Vagina (tissue), 2 donors: ENCODE measurements around the gene MAPK6. TPM values are rescaled to one million over a fixed set of nuclear protein-coding genes. Genes with fewer than 3 reads are reported as not detected.
A peak's percentile ranks its signal among the peaks of the same experiment; 100 is the strongest.
"Not testable (repeated sequence)": the region's sequence is repeated elsewhere in the genome, so short reads cannot be mapped to it uniquely, and the experiment has no call there.

ENCODE experiments used
- DNase-seq, 2 donors: peaks; one replicate each; pipeline ENCODE4 v3.0.0-alpha.2; 2017; ENCODE audit errors: extremely low spot score in 2 of 2
- H3K27ac ChIP-seq: fragments of 200-600 bp; sonication (generic); one replicate; pipeline ENCODE4 v1.5.1; 2019
- H3K27me3 ChIP-seq: fragments of 200-600 bp; sonication (generic); one replicate; pipeline ENCODE4 v1.5.1; 2019
- H3K36me3 ChIP-seq, 2 donors: fragments of 200-600 bp; sonication (generic); one replicate each; pipeline ENCODE4 v1.5.1; 2017 to 2019
- H3K4me1 ChIP-seq: fragments of 200-600 bp; sonication (generic); one replicate; pipeline ENCODE4 v1.5.1; 2019
- H3K4me3 ChIP-seq, 2 donors: fragments of 200-600 bp; sonication (generic); 1 replicate in 1 of 2; 2 replicates in 1 of 2; pipeline ENCODE4 v1.5.1; 2016 to 2019
- H3K9me3 ChIP-seq: fragments of 200-600 bp; sonication (generic); one replicate; pipeline ENCODE4 v1.5.1; 2019
- CTCF ChIP-seq, 3 experiments: fragments of 450-650 bp in 2 of 3; fragments of 200-600 bp in 1 of 3; sonication (generic) in 1 of 3; IDR thresholded peaks; one replicate each; pipeline ENCODE4 v1.5.1; 2017 to 2019; ENCODE audit warnings: antibody characterized with exemption in 3 of 3, mild to moderate bottlenecking in 2 of 3, moderate library complexity in 2 of 3
- POLR2A ChIP-seq, 2 donors: fragments of 450-650 bp; IDR thresholded peaks; one replicate each; pipeline ENCODE4 v1.6.1; 2017; ENCODE audit warnings: antibody characterized with exemption in 2 of 2, mild to moderate bottlenecking in 2 of 2, moderate library complexity in 2 of 2
- POLR2AphosphoS5 ChIP-seq, 2 donors: sonication (generic); formaldehyde crosslinking; IDR thresholded peaks; one replicate each; pipeline ENCODE4 v1.9.0; 2017; ENCODE audit warnings: antibody characterized with exemption in 2 of 2, mild to moderate bottlenecking in 2 of 2, low read depth in 1 of 2; ENCODE audit not compliant: insufficient read depth in 1 of 2
- intact Hi-C: fragments of 100-400 bp; cut with DNase I; formaldehyde crosslinking; loops from one replicate; pipeline ENCODE4 v1.15.1; 2023
- total RNA-seq: library from RNA; depleted of rRNA; stranded (reverse); fragments of >200 nt; gene quantifications from one replicate; pipeline ENCODE4 v1.2.3, GENCODE V29; 2016

MAPK6 gene
- total RNA-seq, 1 donor from 2014 or later, result 41.0 TPM

- TF ChIP-seq CTCF (IDR thresholded peaks at IDR 0.05), result peak in 2 of 3 experiments; percentile 40 to 53
- no peak for TF ChIP-seq POLR2AphosphoS5 (IDR thresholded peaks at IDR 0.05; ENCODE audit: insufficient read depth in 1 of 2, low read depth in 1 of 2)
- TF ChIP-seq POLR2A (IDR thresholded peaks at IDR 0.05), result no peak
- Histone ChIP-seq H3K4me1 (peaks cover 38% of the 10 kb centered on the region), H3K36me3 (no peaks in the 10 kb centered on the region), H3K27ac (no peak overlapping the region), H3K27me3 (no peaks in the 10 kb centered on the region), H3K9me3 (no peaks in the 10 kb centered on the region), H3K4me3 (no peak overlapping the region)
- intact Hi-C loops, result no loop called here
- DNase-seq, result no peak
These were observed 60.1 kb downstream of the MAPK6 start for GRCh38 chr15:52078876-52079700.

- Histone ChIP-seq H3K27me3 (no peaks in the 10 kb centered on the region), H3K36me3 (no peaks in the 10 kb centered on the region), H3K27ac (no peak overlapping the region), H3K9me3 (no peaks in the 10 kb centered on the region), H3K4me1 (peaks cover 29% of the 10 kb centered on the region), H3K4me3 (no peak overlapping the region)
- intact Hi-C loops, result no loop called here
- no peak for TF ChIP-seq POLR2AphosphoS5 (IDR thresholded peaks at IDR 0.05; ENCODE audit: insufficient read depth in 1 of 2, low read depth in 1 of 2)
- no peak for DNase-seq
These were observed 61.0 kb downstream of the MAPK6 start for GRCh38 chr15:52080031-52080430.

GRCh38 chr15:52080706-52081392 is 61.8 kb downstream of the MAPK6 start:
- H3K9me3 ChIP-seq, result no peaks in the 10 kb centered on the region
- H3K36me3 ChIP-seq, result no peaks in the 10 kb centered on the region
- TF ChIP-seq POLR2AphosphoS5 (IDR thresholded peaks at IDR 0.05; ENCODE audit: insufficient read depth in 1 of 2, low read depth in 1 of 2) (no peak), POLR2A (IDR thresholded peaks at IDR 0.05) (no peak), CTCF (IDR thresholded peaks at IDR 0.05) (no peak)
- no peak for DNase-seq
- H3K4me1 ChIP-seq, result peaks cover 29% of the 10 kb centered on the region
- no peak overlapping the region for H3K4me3 ChIP-seq
- no peak overlapping the region for H3K27ac ChIP-seq
- intact Hi-C loops, result no loop called here
- no peaks in the 10 kb centered on the region for H3K27me3 ChIP-seq

GRCh38 chr15:52082197-52083036 is 63.4 kb downstream of the MAPK6 start:
- no peaks in the 10 kb centered on the region for H3K27me3 ChIP-seq
- TF ChIP-seq POLR2A (IDR thresholded peaks at IDR 0.05) (no peak), CTCF (IDR thresholded peaks at IDR 0.05) (no peak), POLR2AphosphoS5 (IDR thresholded peaks at IDR 0.05; ENCODE audit: insufficient read depth in 1 of 2, low read depth in 1 of 2) (no peak)
- intact Hi-C loops, result no loop called here
- no peak overlapping the region for H3K4me3 ChIP-seq
- no peaks in the 10 kb centered on the region for H3K36me3 ChIP-seq
- no peak overlapping the region for H3K27ac ChIP-seq
- H3K9me3 ChIP-seq, result peaks cover 5% of the 10 kb centered on the region
- H3K4me1 ChIP-seq, result peaks cover 29% of the 10 kb centered on the region
- DNase-seq, result no peak

- H3K27me3 ChIP-seq, H3K36me3 ChIP-seq, intact Hi-C loops, DNase-seq, H3K27ac ChIP-seq, H3K9me3 ChIP-seq, H3K4me3 ChIP-seq: not testable (repeated sequence)
- H3K4me1 ChIP-seq, result peaks cover 23% of the 10 kb centered on the region
These were observed 64.0 kb downstream of the MAPK6 start for GRCh38 chr15:52083037-52083359.
